Fibroblast of lung (primary cell): Measurements from ENCODE around the gene NPHP4. TPM values are rescaled to one million over a fixed set of nuclear protein-coding genes. Genes with fewer than 3 reads are reported as not detected.

Experiments used
- DNase-seq, 2 donors: peaks; one replicate each; pipeline versions ENCODE4 v3.0.0 to v3.0.0-alpha.2; 2010; ENCODE audit warnings: low read depth in 2 of 2
- H2AFZ ChIP-seq: 2 replicates; pipeline ENCODE4 v1.5.1; 2012; ENCODE audit warnings: low read length, control low read depth, inconsistent platforms
- H3K27ac ChIP-seq: 2 replicates; pipeline ENCODE4 v1.5.1; 2011; ENCODE audit warnings: low read length, control low read depth; ENCODE audit not compliant: insufficient read depth
- H3K27me3 ChIP-seq: 2 replicates; pipeline ENCODE4 v1.5.1; 2011; ENCODE audit warnings: mild to moderate bottlenecking, low read length; ENCODE audit not compliant: control insufficient read depth, insufficient read depth
- H3K36me3 ChIP-seq: 2 replicates; pipeline ENCODE4 v1.5.1; 2011; ENCODE audit warnings: low read length; ENCODE audit not compliant: control insufficient read depth, insufficient read depth
- H3K4me1 ChIP-seq: 2 replicates; pipeline ENCODE4 v1.5.1; 2011; ENCODE audit warnings: low read length; ENCODE audit not compliant: control insufficient read depth, insufficient read depth; ENCODE audit errors: extremely low read depth
- H3K4me2 ChIP-seq: 2 replicates; pipeline ENCODE4 v1.5.1; 2011; ENCODE audit warnings: low read length, control low read depth; ENCODE audit not compliant: insufficient read depth; ENCODE audit errors: extremely low read depth
- H3K4me3 ChIP-seq, 4 experiments: fragments of 200-600 bp in 1 of 4; sonication (generic) in 1 of 4; replicated peaks in 1 of 4; 2 replicates each; pipeline ENCODE4 v1.5.1; 2011 to 2016; ENCODE audit warnings: low read length in 4 of 4, low read depth in 3 of 4, mild to moderate bottlenecking in 3 of 4, control low read depth in 2 of 4, inconsistent platforms in 1 of 4, mixed read lengths in 1 of 4; ENCODE audit not compliant: insufficient read depth in 1 of 4; ENCODE audit errors: control extremely low read depth in 1 of 4
- H3K79me2 ChIP-seq: 2 replicates; pipeline ENCODE4 v1.5.1; 2012; ENCODE audit warnings: mild to moderate bottlenecking, low read length, inconsistent platforms; ENCODE audit not compliant: control insufficient read depth, insufficient read depth
- H3K9ac ChIP-seq: 2 replicates; pipeline ENCODE4 v1.5.1; 2011; ENCODE audit warnings: mild to moderate bottlenecking, low read length, control low read depth; ENCODE audit not compliant: insufficient read depth
- H3K9me3 ChIP-seq: 2 replicates; pipeline ENCODE4 v1.5.1; 2012; ENCODE audit warnings: low read depth, low read length; ENCODE audit not compliant: control insufficient read depth, insufficient read depth
- H4K20me1 ChIP-seq: 2 replicates; pipeline ENCODE4 v1.5.1; 2011; ENCODE audit warnings: low read length; ENCODE audit not compliant: control insufficient read depth, insufficient read depth; ENCODE audit errors: extremely low read depth
- EZH2 ChIP-seq: IDR thresholded peaks from 2 replicates; pipeline ENCODE4 v1.5.1; 2012; ENCODE audit warnings: low read length, control low read depth, mild to moderate bottlenecking; ENCODE audit errors: missing control alignments
- polyA plus RNA-seq, 2 donors: library from polyadenylated mRNA; depleted of rRNA in 1 of 2; stranded (reverse) in 1 of 2; unstranded in 1 of 2; fragments of >200 nt; gene quantifications; 2 replicates each; pipeline ENCODE4 v1.2.1, GENCODE V29; 2011 to 2012; ENCODE audit warnings: missing spikeins in 1 of 2
- total RNA-seq: library from RNA; depleted of rRNA; stranded (reverse); fragments of >200 nt; gene quantifications from 2 replicates; pipeline ENCODE4 v1.2.1, GENCODE V29; 2014
- TF ChIP-seq, protein P1 (sequence below), 2 donors: IDR thresholded peaks in 1 of 2; conservative IDR thresholded peaks in 1 of 2; 1 replicate in 1 of 2; 2 replicates in 1 of 2; pipeline ENCODE4 v1.5.1; 2011 to 2012; ENCODE audit warnings: low read length in 2 of 2, control low read depth in 1 of 2, inconsistent platforms in 1 of 2, low read depth in 1 of 2, mild to moderate bottlenecking in 1 of 2

NPHP4 gene
- total and polyA plus RNA-seq, 2 donors (not counting 1 experiment from before 2014, with no cell fraction given), result 1.5 to 4.0 TPM

DNA sequence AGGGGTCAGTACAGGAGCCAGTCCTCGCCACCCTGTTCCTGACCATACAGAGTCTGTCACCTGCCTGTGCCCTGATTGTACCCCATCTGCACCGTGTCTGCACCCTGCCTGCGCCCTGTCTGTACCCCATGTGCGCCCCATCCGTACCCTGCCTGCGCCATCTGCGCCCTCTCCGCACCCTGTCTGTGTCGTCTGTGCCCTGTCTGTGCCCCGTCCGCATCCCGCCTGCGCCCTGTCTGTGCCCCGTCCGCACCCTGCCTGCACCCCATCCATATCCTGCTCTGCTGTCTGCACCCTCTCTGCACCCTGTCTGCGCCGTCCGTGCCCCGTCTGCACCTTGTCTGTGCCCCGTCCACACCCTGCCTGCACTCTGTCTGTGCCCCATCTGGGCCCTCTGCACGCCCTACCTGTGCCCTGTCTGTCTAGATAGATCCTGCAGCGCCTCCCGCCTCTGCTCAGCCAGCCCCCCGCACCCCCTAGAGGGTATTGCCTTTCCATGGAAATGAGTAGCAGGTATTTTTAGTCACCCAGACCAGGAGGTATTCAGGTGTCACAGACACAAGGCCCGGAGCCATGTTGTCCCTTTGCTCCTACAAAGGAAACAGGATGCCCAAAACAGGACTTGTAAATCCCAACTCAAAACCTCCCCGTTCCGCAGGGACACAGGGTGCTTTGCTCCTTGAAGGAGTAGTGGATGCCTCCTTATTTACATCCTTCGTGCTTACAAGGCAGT is 7.7 kb upstream of the NPHP4 start:
- no peaks in the 10 kb centered on the region for H3K79me2 ChIP-seq
- DNase-seq, result no peak
- H2AFZ ChIP-seq, result no peak overlapping the region
- no peak overlapping the region for H3K4me2 ChIP-seq
- H3K27me3 ChIP-seq, result no peaks in the 10 kb centered on the region
- no peak overlapping the region for H3K9ac ChIP-seq
- no peaks in the 10 kb centered on the region for H4K20me1 ChIP-seq
- H3K27ac ChIP-seq, result no peak overlapping the region
- H3K4me1 ChIP-seq, result no peaks in the 10 kb centered on the region
- no peaks in the 10 kb centered on the region for H3K9me3 ChIP-seq
- no peaks in the 10 kb centered on the region for H3K36me3 ChIP-seq
- no peak overlapping the region for H3K4me3 ChIP-seq
- TF ChIP-seq, protein P1, sequence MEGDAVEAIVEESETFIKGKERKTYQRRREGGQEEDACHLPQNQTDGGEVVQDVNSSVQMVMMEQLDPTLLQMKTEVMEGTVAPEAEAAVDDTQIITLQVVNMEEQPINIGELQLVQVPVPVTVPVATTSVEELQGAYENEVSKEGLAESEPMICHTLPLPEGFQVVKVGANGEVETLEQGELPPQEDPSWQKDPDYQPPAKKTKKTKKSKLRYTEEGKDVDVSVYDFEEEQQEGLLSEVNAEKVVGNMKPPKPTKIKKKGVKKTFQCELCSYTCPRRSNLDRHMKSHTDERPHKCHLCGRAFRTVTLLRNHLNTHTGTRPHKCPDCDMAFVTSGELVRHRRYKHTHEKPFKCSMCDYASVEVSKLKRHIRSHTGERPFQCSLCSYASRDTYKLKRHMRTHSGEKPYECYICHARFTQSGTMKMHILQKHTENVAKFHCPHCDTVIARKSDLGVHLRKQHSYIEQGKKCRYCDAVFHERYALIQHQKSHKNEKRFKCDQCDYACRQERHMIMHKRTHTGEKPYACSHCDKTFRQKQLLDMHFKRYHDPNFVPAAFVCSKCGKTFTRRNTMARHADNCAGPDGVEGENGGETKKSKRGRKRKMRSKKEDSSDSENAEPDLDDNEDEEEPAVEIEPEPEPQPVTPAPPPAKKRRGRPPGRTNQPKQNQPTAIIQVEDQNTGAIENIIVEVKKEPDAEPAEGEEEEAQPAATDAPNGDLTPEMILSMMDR (conservative IDR thresholded peaks at IDR 0.05 in 1 of 2, IDR thresholded peaks at IDR 0.05 in 1 of 2; ENCODE audit: low read depth in 1 of 2, low read length in 2 of 2), result no peak
- no peak for TF ChIP-seq EZH2

DNA sequence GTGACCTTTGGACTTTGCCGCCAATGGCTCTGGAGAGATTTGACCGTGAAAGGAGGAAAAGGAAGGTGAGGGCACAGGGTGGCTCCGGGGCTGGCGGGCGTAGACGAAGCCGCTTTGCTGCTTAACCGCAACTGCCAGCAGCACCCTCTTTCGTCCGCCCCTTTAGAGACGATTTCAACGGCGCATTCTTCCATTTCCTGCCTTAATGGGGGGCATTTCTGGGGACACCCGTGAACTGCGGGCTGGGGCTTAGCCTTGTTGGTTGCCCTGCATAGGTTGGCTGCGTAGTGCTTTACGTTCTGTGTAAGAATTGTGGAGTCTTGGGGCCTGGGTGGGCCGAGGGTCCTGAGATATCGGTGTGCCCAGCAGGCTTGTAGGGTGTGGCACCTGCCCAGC is 6.7 kb upstream of the NPHP4 start:
- Histone ChIP-seq H3K4me3 (no peak overlapping the region), H3K4me2 (no peak overlapping the region), H3K9me3 (no peaks in the 10 kb centered on the region), H2AFZ (no peak overlapping the region), H3K36me3 (no peaks in the 10 kb centered on the region), H4K20me1 (no peaks in the 10 kb centered on the region), H3K9ac (no peak overlapping the region), H3K4me1 (no peaks in the 10 kb centered on the region), H3K27ac (no peak overlapping the region), H3K79me2 (no peaks in the 10 kb centered on the region), H3K27me3 (no peaks in the 10 kb centered on the region)
- DNase-seq, result no peak
- TF ChIP-seq, protein P1 (conservative IDR thresholded peaks at IDR 0.05 in 1 of 2, IDR thresholded peaks at IDR 0.05 in 1 of 2; ENCODE audit: low read depth in 1 of 2, low read length in 2 of 2), result no peak
- TF ChIP-seq EZH2, result no peak

DNA sequence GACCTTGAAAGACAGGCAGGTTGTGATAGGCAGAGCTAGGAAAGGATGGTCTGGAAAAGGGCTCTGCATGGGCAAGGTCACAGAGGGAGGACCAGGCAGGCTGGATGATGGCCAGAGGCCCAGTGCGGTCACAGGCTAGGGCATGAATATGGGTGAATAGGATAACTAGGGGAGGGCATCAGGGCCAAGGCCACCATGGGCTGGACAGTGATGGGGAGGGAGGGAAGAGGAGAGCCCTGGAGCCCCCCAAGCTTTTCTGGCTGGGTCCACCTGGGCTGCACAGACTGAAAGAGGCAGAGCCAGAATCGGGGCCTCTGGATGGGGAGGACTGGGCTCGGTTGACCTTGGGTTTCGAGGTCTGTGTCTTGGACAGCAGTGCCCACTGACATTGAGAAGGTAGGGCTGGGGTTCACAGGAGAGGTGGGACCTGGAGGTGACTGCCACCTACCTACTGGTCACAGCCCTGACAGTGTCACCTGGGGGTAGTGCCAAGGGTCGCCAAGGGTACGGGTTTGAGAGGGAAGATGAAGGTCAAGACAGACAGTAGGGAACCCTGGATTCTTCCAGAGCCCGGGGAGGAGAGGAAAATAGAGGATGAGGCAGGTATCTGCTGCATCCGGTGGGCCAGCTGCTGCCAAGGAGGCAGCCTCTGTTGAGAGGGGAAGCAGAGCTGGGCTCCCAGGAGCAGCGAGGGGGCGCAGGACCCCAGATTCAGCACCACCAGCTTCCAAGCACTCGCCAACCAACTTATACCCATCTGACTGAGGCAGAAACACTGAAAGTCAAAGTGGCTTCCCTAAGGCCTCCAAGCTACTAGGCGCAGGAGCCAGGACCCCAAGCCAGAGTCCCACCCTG is 6.1 kb upstream of the NPHP4 start:
- no peak for TF ChIP-seq EZH2
- Histone ChIP-seq H2AFZ (no peak overlapping the region), H3K9ac (no peak overlapping the region), H3K27ac (no peak overlapping the region), H3K36me3 (no peaks in the 10 kb centered on the region), H3K4me1 (peaks cover 4% of the 10 kb centered on the region), H3K4me2 (no peak overlapping the region), H3K79me2 (no peaks in the 10 kb centered on the region), H3K4me3 (no peak overlapping the region), H3K9me3 (no peaks in the 10 kb centered on the region), H4K20me1 (no peaks in the 10 kb centered on the region), H3K27me3 (no peaks in the 10 kb centered on the region)
- no peak for DNase-seq
